Esophagus muscularis mucosa (tissue), 4 donors: ENCODE results near the gene RNF167. TPM values are rescaled to one million over a fixed set of nuclear protein-coding genes. Genes with fewer than 3 reads are reported as not detected.

ENCODE experiments used
- DNase-seq: peaks from one replicate; pipeline ENCODE4 v3.0.0-alpha.2; 2017; ENCODE audit errors: extremely low spot score
- H3K27ac ChIP-seq, 4 donors: fragments of 200-600 bp; sonication (generic); replicated peaks in 1 of 4; 1 replicate in 3 of 4; 2 replicates in 1 of 4; pipeline ENCODE4 v1.5.1; 2016 to 2019; ENCODE audit warnings: mild to moderate bottlenecking in 1 of 4
- H3K27me3 ChIP-seq, 4 donors: fragments of 200-600 bp; sonication (generic); one replicate each; pipeline versions ENCODE4 v1.5.1 to v1.6.0; 2016 to 2019
- H3K36me3 ChIP-seq, 4 donors: fragments of 200-600 bp; sonication (generic); one replicate each; pipeline ENCODE4 v1.5.1; 2016 to 2019
- H3K4me1 ChIP-seq, 4 donors: fragments of 200-600 bp; sonication (generic); one replicate each; pipeline ENCODE4 v1.5.1; 2016 to 2019
- H3K4me3 ChIP-seq, 4 donors: fragments of 200-600 bp; sonication (generic); 1 replicate in 2 of 4; 2 replicates in 2 of 4; pipeline ENCODE4 v1.5.1; 2016 to 2019; ENCODE audit warnings: mild to moderate bottlenecking in 4 of 4, moderate library complexity in 1 of 4
- H3K9me3 ChIP-seq, 4 donors: fragments of 200-600 bp; sonication (generic); 1 replicate in 3 of 4; 2 replicates in 1 of 4; pipeline ENCODE4 v1.5.1; 2016 to 2019
- CTCF ChIP-seq, 3 experiments: fragments of 200-600 bp in 2 of 3; fragments of 450-650 bp in 1 of 3; sonication (generic) in 2 of 3; IDR thresholded peaks; one replicate each; pipeline ENCODE4 v1.5.1; 2017 to 2019; ENCODE audit warnings: antibody characterized with exemption in 3 of 3, mild to moderate bottlenecking in 2 of 3, moderate library complexity in 1 of 3
- EP300 ChIP-seq: sonication (generic); formaldehyde crosslinking; IDR thresholded peaks from one replicate; pipeline ENCODE4 v1.6.1; 2017; ENCODE audit warnings: antibody characterized with exemption
- POLR2A ChIP-seq: fragments of 450-650 bp; IDR thresholded peaks from one replicate; pipeline ENCODE4 v1.6.1; 2017; ENCODE audit warnings: antibody characterized with exemption, moderate library complexity, mild to moderate bottlenecking, low read depth
- POLR2AphosphoS5 ChIP-seq, 2 donors: sonication (generic); formaldehyde crosslinking; IDR thresholded peaks; one replicate each; pipeline ENCODE4 v1.6.1; 2017; ENCODE audit warnings: antibody characterized with exemption in 2 of 2
- WGBS: methylation state at CpG from one replicate; pipeline ENCODE4 v1.1.5; 2018; 5-methylcytosine and 5-hydroxymethylcytosine counted together
- intact Hi-C: fragments of 100-400 bp; cut with DNase I; formaldehyde crosslinking; loops from one replicate; pipeline ENCODE4 v1.15.1; 2023
- total RNA-seq, 4 donors: library from RNA; depleted of rRNA; stranded (reverse); fragments of >200 nt; gene quantifications; one replicate each; pipeline versions ENCODE4 v1.1.0 to v1.2.1, GENCODE V29; 2016

The RNF167 gene
- total RNA-seq, 4 donors from 2014 or later: 59.8 to 96.3 (median 69.5) TPM

GRCh38 chr17:4972752-4973151, 32.7 kb downstream of the RNF167 start:
- Histone ChIP-seq H3K4me3 (no peak overlapping the region), H3K36me3 (peaks cover 50 to 82% (median 71%) of the 10 kb centered on the region in 4 donors), H3K9me3 (no peaks in the 10 kb centered on the region), H3K27me3 (no peaks in the 10 kb centered on the region), H3K27ac (peak overlapping the region in 3 of 4 donors; percentile 43 to 97 (median 93)), H3K4me1 (peaks cover 31 to 38% (median 35%) of the 10 kb centered on the region in 4 donors)
- WGBS: 81% methylated on average over 12 of the region's 12 CpGs
- TF ChIP-seq POLR2A: no peak
- TF ChIP-seq EP300: no peak
- TF ChIP-seq CTCF (IDR thresholded peaks at IDR 0.05): no peak
- TF ChIP-seq POLR2AphosphoS5 (IDR thresholded peaks at IDR 0.05): no peak
- intact Hi-C loops: no loop called here
- DNase-seq: no peak

GRCh38 chr17:4973256-4974114, 33.4 kb downstream of the RNF167 start:
- peak overlapping the region in 3 of 4 donors; percentile 43 to 97 (median 93) for H3K27ac ChIP-seq
- 91% methylated on average over 4 of the region's 10 CpGs for WGBS
- H3K4me3 ChIP-seq: no peak overlapping the region
- H3K4me1 ChIP-seq: peaks cover 25 to 33% (median 29%) of the 10 kb centered on the region in 4 donors
- no peaks in the 10 kb centered on the region for H3K27me3 ChIP-seq
- no peak for TF ChIP-seq CTCF (IDR thresholded peaks at IDR 0.05)
- no peak for TF ChIP-seq EP300
- no peak for TF ChIP-seq POLR2AphosphoS5 (IDR thresholded peaks at IDR 0.05)
- intact Hi-C loops: no loop called here
- peaks cover 57 to 89% (median 78%) of the 10 kb centered on the region in 4 donors for H3K36me3 ChIP-seq
- H3K9me3 ChIP-seq: no peaks in the 10 kb centered on the region
- DNase-seq: no peak

GRCh38 chr17:4974115-4974670, 34.1 kb downstream of the RNF167 start:
- 78% methylated on average over 8 of the region's 9 CpGs for WGBS
- H3K36me3 ChIP-seq: peaks cover 62 to 92% (median 83%) of the 10 kb centered on the region in 4 donors
- TF ChIP-seq POLR2A (no peak), POLR2AphosphoS5 (IDR thresholded peaks at IDR 0.05) (no peak), CTCF (IDR thresholded peaks at IDR 0.05) (no peak), EP300 (no peak)
- peak overlapping the region; percentile 8 to 97 (median 44) for H3K27ac ChIP-seq
- peaks cover 18 to 28% (median 22%) of the 10 kb centered on the region in 4 donors for H3K4me1 ChIP-seq
- no peaks in the 10 kb centered on the region for H3K27me3 ChIP-seq
- no peaks in the 10 kb centered on the region for H3K9me3 ChIP-seq
- no peak for DNase-seq
- intact Hi-C loops: no loop called here
- H3K4me3 ChIP-seq: no peak overlapping the region

DNA sequence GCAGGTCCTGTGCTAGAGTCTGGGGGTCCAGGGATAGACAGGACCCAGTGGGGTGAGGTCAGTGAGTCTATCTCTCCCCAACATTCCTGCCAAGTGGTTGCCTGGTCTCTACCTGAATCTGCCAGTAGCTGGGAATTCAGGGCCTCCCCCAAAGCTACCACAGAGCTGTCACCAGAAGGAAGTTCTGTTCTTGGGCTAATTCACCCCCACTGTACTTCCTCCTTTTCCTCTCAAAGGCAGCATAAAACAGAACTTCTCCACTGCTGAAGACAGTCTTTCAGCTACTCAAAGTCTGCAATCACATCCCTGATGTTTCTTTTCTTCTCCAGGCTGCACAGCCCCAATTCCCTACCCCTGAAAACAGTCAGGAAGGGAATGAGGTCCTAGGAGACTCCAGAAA, 38.7 kb downstream of the RNF167 start:
- Histone ChIP-seq H3K4me3 (no peak overlapping the region), H3K27ac (no peak overlapping the region), H3K27me3 (no peaks in the 10 kb centered on the region), H3K36me3 (peaks cover 54 to 91% (median 82%) of the 10 kb centered on the region in 4 donors), H3K4me1 (peaks cover under 1 to 19% (median 13%) of the 10 kb centered on the region in 4 donors), H3K9me3 (no peaks in the 10 kb centered on the region)
- no peak for TF ChIP-seq EP300
- no peak for TF ChIP-seq POLR2A
- TF ChIP-seq POLR2AphosphoS5 (IDR thresholded peaks at IDR 0.05): no peak
- no peak for TF ChIP-seq CTCF (IDR thresholded peaks at IDR 0.05)
- no peak for DNase-seq
- intact Hi-C loops: no loop called here
